ENCODE results near the gene MUC4. TPM values are rescaled to one million over a fixed set of nuclear protein-coding genes. Genes with fewer than 3 reads are reported as not detected.
"Not testable (repeated sequence)": the region's sequence is repeated elsewhere in the genome, so short reads cannot be mapped to it uniquely, and the experiment has no call there.

Gene MUC4
- polyA plus RNA-seq, 4 donors, result under 0.01 to 5.5 (median 2.1) TPM

- WGBS, 3 donors, result 78 to 95% (median 80%) methylated on average over 4 of the region's 4 CpGs
- Histone ChIP-seq H3K27me3 (ENCODE audit: control insufficient read depth in 3 of 3, insufficient read depth in 3 of 3, low read length in 3 of 3) (peaks cover 0 to 3% (median 0%) of the 10 kb centered on the region in 3 donors), H3K9me3 (ENCODE audit: control insufficient read depth in 2 of 2, insufficient read depth in 1 of 2, low read depth in 1 of 2, low read length in 1 of 2) (no peaks in the 10 kb centered on the region), H3K4me3 (ENCODE audit: low read depth in 1 of 3, low read length in 3 of 3) (no peak overlapping the region), H3K4me1 (ENCODE audit: control insufficient read depth in 3 of 3, insufficient read depth in 2 of 3, low read depth in 1 of 3, low read length in 2 of 3) (no peaks in the 10 kb centered on the region), H3K27ac (ENCODE audit: low read depth in 1 of 3, low read length in 2 of 3) (no peak overlapping the region), H3K36me3 (ENCODE audit: control insufficient read depth in 3 of 3, insufficient read depth in 2 of 3, low read depth in 1 of 3, low read length in 3 of 3) (no peaks in the 10 kb centered on the region)
- DNase-seq (no peak), FAIRE-seq (no peak)
These were observed 20.8 kb downstream of the MUC4 start for GRCh38 chr3:195790901-195791300.

- peaks cover 0 to 2% of the 10 kb centered on the region in 2 donors for H3K9me3 ChIP-seq (ENCODE audit: control insufficient read depth in 2 of 2, insufficient read depth in 1 of 2, low read depth in 1 of 2, low read length in 1 of 2)
- DNase-seq (no peak), FAIRE-seq (no peak)
- H3K27me3 ChIP-seq (ENCODE audit: control insufficient read depth in 3 of 3, insufficient read depth in 3 of 3, low read length in 3 of 3), result peaks cover 0 to 3% (median 0%) of the 10 kb centered on the region in 3 donors
- no peaks in the 10 kb centered on the region for H3K4me1 ChIP-seq (ENCODE audit: control insufficient read depth in 3 of 3, insufficient read depth in 2 of 3, low read depth in 1 of 3, low read length in 2 of 3)
- H3K27ac ChIP-seq (ENCODE audit: low read depth in 1 of 3, low read length in 2 of 3), result no peak overlapping the region
- WGBS, 3 donors, result 89 to 94% (median 90%) methylated on average over 25 to 26 of the region's 26 CpGs
- no peaks in the 10 kb centered on the region for H3K36me3 ChIP-seq (ENCODE audit: control insufficient read depth in 3 of 3, insufficient read depth in 2 of 3, low read depth in 1 of 3, low read length in 3 of 3)
- H3K4me3 ChIP-seq (ENCODE audit: low read depth in 1 of 3, low read length in 3 of 3), result no peak overlapping the region
These were observed 22.8 kb downstream of the MUC4 start for GRCh38 chr3:195788711-195789581.

DNA sequence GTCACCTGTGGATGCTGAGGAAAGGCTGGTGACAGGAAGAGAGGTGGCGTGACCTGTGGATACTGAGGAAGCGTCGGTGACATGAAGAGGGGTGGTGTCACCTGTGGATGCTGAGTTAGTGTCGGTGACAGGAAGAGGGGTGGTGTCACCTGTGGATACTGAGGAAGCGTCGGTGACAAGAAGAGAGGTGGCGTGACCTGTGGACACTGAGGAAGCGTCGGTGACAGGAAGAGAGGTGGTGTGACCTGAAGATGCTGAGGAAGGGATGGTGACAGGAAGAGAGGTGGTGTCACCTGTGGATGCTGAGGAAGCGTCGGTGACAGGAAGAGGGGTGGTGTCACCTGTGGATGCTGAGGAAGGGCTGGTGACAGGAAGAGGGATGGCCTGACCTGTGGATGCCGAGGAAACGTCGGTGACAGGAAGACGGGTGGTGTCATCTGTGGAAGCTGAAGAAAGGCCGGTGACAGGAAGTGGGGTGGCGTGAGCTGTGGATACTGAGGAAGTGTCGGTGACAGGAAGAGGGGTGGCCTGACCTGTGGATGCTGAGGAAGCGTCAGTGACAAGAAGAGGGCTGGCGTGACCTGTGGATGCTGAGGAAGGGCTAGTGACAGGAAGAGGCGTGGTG, 25.8 kb downstream of the MUC4 start:
- not testable (repeated sequence) for H3K27ac ChIP-seq (ENCODE audit: low read depth in 1 of 3, low read length in 2 of 3); H3K36me3 ChIP-seq (ENCODE audit: control insufficient read depth in 3 of 3, insufficient read depth in 2 of 3, low read depth in 1 of 3, low read length in 3 of 3); H3K27me3 ChIP-seq (ENCODE audit: control insufficient read depth in 3 of 3, insufficient read depth in 3 of 3, low read length in 3 of 3); DNase-seq; H3K4me1 ChIP-seq (ENCODE audit: control insufficient read depth in 3 of 3, insufficient read depth in 2 of 3, low read depth in 1 of 3, low read length in 2 of 3); H3K9me3 ChIP-seq (ENCODE audit: control insufficient read depth in 2 of 2, insufficient read depth in 1 of 2, low read depth in 1 of 2, low read length in 1 of 2); H3K4me3 ChIP-seq (ENCODE audit: low read depth in 1 of 3, low read length in 3 of 3); FAIRE-seq
- WGBS, 3 donors, result 87 to 93% (median 88%) methylated on average over 21 of the region's 21 CpGs

- 88 to 90% (median 88%) methylated on average over 14 of the region's 14 CpGs for WGBS, 3 donors
- not testable (repeated sequence) for H3K4me3 ChIP-seq (ENCODE audit: low read depth in 1 of 3, low read length in 3 of 3); H3K27ac ChIP-seq (ENCODE audit: low read depth in 1 of 3, low read length in 2 of 3); H3K36me3 ChIP-seq (ENCODE audit: control insufficient read depth in 3 of 3, insufficient read depth in 2 of 3, low read depth in 1 of 3, low read length in 3 of 3); H3K9me3 ChIP-seq (ENCODE audit: control insufficient read depth in 2 of 2, insufficient read depth in 1 of 2, low read depth in 1 of 2, low read length in 1 of 2); FAIRE-seq; H3K4me1 ChIP-seq (ENCODE audit: control insufficient read depth in 3 of 3, insufficient read depth in 2 of 3, low read depth in 1 of 3, low read length in 2 of 3); DNase-seq; H3K27me3 ChIP-seq (ENCODE audit: control insufficient read depth in 3 of 3, insufficient read depth in 3 of 3, low read length in 3 of 3)
These were observed 27.7 kb downstream of the MUC4 start for GRCh38 chr3:195784031-195784430.

DNA sequence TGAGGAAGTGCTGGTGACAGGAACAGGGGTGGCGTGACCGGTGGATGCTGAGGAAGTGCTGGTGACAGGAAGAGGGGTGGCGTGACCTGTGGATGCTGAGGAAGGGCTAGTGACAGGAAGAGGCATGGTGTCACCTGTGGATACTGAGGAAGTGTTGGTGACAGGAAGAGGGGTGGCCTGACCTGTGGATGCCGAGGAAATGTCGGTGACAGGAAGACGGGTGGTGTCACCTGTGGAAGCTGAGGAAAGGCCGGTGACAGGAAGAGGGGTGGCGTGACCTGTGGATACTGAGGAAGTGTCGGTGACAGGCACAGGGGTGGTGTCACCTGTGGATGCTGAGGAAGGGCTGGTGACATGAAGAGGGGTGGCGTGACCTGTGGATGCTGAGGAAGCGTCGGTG, 30.5 kb downstream of the MUC4 start:
- H3K4me1 ChIP-seq (ENCODE audit: control insufficient read depth in 3 of 3, insufficient read depth in 2 of 3, low read depth in 1 of 3, low read length in 2 of 3); H3K27me3 ChIP-seq (ENCODE audit: control insufficient read depth in 3 of 3, insufficient read depth in 3 of 3, low read length in 3 of 3); H3K4me3 ChIP-seq (ENCODE audit: low read depth in 1 of 3, low read length in 3 of 3); H3K36me3 ChIP-seq (ENCODE audit: control insufficient read depth in 3 of 3, insufficient read depth in 2 of 3, low read depth in 1 of 3, low read length in 3 of 3); H3K9me3 ChIP-seq (ENCODE audit: control insufficient read depth in 2 of 2, insufficient read depth in 1 of 2, low read depth in 1 of 2, low read length in 1 of 2); FAIRE-seq; H3K27ac ChIP-seq (ENCODE audit: low read depth in 1 of 3, low read length in 2 of 3); DNase-seq: not testable (repeated sequence)
- 81 to 95% (median 92%) methylated on average over 10 to 12 of the region's 12 CpGs for WGBS, 3 donors

DNA sequence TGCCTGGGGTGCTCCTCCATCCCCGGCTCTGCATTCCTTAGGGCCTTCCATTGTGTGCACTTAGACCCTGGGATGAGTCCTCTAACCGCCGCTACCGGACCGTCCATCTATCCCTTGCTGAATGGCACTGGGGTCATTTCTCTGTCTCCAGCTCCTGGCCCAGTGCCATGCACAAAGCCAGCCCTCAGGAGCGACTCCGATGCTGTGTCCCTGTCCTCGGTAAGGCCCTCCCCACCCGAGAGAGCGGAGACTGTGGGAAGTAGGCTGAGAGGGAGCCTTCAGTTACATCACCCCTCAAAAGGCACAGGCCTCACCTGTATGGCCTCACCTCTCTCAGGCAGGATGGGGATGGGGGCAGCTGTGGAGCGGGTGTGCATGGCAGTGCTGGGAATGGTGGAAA, 33.8 kb downstream of the MUC4 start:
- Histone ChIP-seq H3K9me3 (ENCODE audit: control insufficient read depth in 2 of 2, insufficient read depth in 1 of 2, low read depth in 1 of 2, low read length in 1 of 2) (peaks cover 0 to 1% of the 10 kb centered on the region in 2 donors), H3K27ac (ENCODE audit: low read depth in 1 of 3, low read length in 2 of 3) (no peak overlapping the region), H3K36me3 (ENCODE audit: control insufficient read depth in 3 of 3, insufficient read depth in 2 of 3, low read depth in 1 of 3, low read length in 3 of 3) (no peaks in the 10 kb centered on the region), H3K27me3 (ENCODE audit: control insufficient read depth in 3 of 3, insufficient read depth in 3 of 3, low read length in 3 of 3) (no peaks in the 10 kb centered on the region), H3K4me1 (ENCODE audit: control insufficient read depth in 3 of 3, insufficient read depth in 2 of 3, low read depth in 1 of 3, low read length in 2 of 3) (no peaks in the 10 kb centered on the region), H3K4me3 (ENCODE audit: low read depth in 1 of 3, low read length in 3 of 3) (no peak overlapping the region)
- no peak for FAIRE-seq
- no peak for DNase-seq
- WGBS, 3 donors, result 80 to 84% (median 83%) methylated on average over 11 of the region's 11 CpGs

DNA sequence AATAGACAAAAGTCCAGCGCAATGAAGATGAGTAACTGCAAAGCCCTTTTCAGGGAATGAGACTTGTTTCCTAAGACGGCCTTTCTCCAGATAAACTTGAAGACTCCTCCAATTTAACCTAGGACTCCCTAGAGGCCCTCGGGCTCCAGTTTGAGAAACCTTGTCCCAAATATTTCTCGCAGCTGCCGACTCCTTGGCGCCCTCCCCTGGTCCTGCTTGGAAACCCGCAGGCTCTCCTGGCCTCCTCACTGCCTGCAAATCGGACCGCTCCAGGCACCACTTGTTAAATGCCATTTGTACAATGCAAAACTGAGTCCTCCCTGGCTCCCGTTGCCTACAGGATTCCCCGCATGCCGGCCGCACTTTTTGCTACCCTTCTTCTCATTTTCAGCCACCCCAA, 36.8 kb downstream of the MUC4 start:
- DNase-seq (peak; percentile 20 to 52), FAIRE-seq (no peak)
- Histone ChIP-seq H3K9me3 (ENCODE audit: control insufficient read depth in 2 of 2, insufficient read depth in 1 of 2, low read depth in 1 of 2, low read length in 1 of 2) (peaks cover 0 to 1% of the 10 kb centered on the region in 2 donors), H3K4me1 (ENCODE audit: control insufficient read depth in 3 of 3, insufficient read depth in 2 of 3, low read depth in 1 of 3, low read length in 2 of 3) (no peaks in the 10 kb centered on the region), H3K4me3 (ENCODE audit: low read depth in 1 of 3, low read length in 3 of 3) (no peak overlapping the region), H3K27ac (ENCODE audit: low read depth in 1 of 3, low read length in 2 of 3) (no peak overlapping the region), H3K27me3 (ENCODE audit: control insufficient read depth in 3 of 3, insufficient read depth in 3 of 3, low read length in 3 of 3) (no peaks in the 10 kb centered on the region), H3K36me3 (ENCODE audit: control insufficient read depth in 3 of 3, insufficient read depth in 2 of 3, low read depth in 1 of 3, low read length in 3 of 3) (no peaks in the 10 kb centered on the region)
- 31 to 40% (median 37%) methylated on average over 13 of the region's 13 CpGs for WGBS, 3 donors

DNA sequence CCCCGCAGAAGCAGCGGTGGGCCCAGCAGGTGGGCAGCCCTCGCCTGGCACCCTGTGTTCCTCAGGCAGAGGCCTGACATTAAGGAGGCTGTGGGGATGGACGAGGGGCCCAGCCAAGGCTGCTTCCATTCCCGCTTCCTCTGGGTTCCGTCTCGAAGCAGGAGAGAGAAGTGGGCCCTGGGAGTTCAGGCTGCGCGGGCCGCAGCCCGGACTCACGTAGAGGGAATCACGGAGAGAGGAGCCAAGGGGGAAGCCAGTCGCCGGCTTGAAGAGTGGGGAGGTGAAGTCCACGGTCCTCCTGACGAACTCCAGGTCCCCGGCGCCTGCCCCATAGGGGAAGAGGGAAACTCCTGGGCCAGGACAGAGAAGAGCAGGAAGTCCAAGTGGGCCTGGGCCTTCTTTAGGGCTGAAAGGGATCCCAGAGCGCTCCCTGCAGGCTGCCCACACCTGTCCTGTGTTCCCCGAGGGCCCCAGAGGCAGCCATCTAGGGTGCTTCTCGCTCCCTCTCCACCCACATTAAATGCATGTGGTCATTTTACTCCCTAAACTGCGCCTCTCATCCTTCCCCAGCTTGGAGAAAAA, 37.7 kb downstream of the MUC4 start:
- 89 to 94% (median 91%) methylated on average over 23 of the region's 23 CpGs for WGBS, 3 donors
- Histone ChIP-seq H3K9me3 (ENCODE audit: control insufficient read depth in 2 of 2, insufficient read depth in 1 of 2, low read depth in 1 of 2, low read length in 1 of 2) (peaks cover 0 to 1% of the 10 kb centered on the region in 2 donors), H3K27ac (ENCODE audit: low read depth in 1 of 3, low read length in 2 of 3) (no peak overlapping the region), H3K4me3 (ENCODE audit: low read depth in 1 of 3, low read length in 3 of 3) (no peak overlapping the region), H3K27me3 (ENCODE audit: control insufficient read depth in 3 of 3, insufficient read depth in 3 of 3, low read length in 3 of 3) (no peaks in the 10 kb centered on the region), H3K36me3 (ENCODE audit: control insufficient read depth in 3 of 3, insufficient read depth in 2 of 3, low read depth in 1 of 3, low read length in 3 of 3) (no peaks in the 10 kb centered on the region), H3K4me1 (ENCODE audit: control insufficient read depth in 3 of 3, insufficient read depth in 2 of 3, low read depth in 1 of 3, low read length in 2 of 3) (no peaks in the 10 kb centered on the region)
- FAIRE-seq (no peak), DNase-seq (no peak)

Measured in small intestine (tissue), 7 donors.